Islet of Langerhans (tissue), 1 donor: ENCODE results near the gene FNDC5.

Experiments
- FAIRE-seq: peaks from one replicate; lab custom pipeline; 2011; peaks lifted over from hg19 to GRCh38; lab: Jason Lieb, UNC

The FNDC5 gene

DNA sequence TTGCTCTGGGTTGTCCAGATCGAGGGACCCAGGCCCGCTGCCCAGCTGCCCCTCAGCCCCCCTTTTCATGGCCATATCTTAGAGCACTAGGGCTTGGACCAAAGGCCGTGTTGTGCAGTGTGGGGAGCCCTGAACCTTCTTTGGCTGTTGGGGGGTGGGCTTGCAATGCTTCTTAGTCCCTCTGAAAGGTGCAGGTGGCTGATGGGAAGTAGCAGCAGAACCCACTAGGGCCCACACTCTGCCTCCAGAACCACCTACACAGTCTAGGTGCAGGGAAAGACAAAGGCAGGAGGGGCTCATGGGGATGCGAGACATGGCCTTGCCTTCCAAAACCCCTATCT lies 13.3 kb upstream of the FNDC5 start:
- FAIRE-seq, result no peak

DNA sequence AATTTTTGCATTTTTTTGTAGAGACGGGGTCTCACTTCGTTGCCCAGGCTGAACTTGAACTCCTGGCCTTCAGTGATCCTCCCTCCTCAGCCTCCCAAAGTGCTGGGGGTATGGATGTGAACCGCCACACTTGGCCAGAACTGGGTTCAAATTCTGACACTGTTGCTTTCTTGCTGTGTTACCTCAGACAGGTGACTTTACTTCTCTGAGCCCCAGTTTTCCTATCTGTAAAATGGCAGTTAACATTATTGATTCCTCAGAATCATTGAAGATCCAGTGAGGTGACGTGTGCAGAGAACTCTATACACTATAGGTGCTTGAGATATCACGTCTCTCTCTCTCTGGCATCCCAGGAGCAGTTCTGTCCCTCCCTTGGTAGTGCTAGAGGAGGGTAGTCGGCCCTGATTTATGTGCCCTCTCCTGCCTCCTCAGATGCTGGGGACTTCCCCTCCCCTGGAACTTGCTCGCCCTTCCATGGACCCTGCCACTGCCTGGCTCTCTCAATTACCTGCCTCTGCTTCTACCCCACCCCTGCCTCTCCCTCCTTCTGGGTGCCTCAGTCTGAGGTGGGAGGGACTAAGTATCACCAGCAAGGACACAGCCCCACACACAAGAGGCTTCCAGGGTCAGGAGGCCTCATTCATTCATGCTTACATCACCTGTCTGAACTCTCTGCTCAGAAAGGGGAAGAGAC lies 12.8 kb upstream of the FNDC5 start:
- no peak for FAIRE-seq

DNA sequence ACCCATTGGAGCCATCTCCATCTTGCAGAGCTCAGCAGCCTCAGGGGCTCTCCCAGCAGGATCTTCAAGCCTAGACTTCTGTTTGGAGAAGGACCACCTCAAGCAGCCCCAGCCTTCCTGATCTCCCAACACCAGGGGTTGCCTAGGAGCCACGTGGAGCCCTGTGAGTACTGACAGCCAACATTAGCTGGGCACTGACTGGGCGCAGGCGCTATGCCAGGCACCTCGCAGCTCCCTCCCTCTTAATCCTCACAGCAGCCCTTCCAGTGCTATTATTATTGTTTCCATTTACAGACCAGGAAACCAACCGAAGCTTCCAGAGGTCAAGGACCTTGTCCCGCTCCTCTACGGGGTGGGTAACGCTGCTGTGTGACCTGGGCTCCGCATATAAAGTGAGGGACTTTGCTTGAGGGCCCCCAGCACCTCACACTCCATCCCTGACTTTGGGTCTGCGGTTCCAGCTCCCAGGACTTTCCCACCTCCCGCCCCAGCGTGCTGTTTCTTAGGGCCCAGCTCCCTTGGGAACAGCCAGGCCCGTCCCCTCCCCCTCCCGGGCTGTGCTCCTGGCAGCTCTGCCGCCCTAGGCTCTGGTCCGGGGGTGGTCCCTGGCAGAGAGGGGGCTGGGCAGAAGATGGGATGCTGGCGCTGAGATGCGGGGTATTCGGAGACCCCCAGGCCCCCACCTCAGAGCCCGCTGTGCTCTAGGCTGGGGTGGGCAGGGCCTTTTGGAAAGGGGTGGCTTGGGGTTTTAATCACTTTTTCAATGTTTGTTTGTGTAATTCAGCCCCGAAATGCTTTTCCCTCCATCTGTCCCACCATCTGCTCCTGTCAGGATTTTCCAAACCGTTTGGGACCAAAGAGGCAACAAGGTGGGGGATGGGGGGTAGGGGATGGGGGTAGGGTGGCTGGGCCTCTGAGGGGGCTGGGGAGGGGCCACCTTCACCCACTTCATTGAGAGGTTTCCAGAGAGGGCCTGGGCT lies 11.4 kb upstream of the FNDC5 start:
- FAIRE-seq, result no peak

DNA sequence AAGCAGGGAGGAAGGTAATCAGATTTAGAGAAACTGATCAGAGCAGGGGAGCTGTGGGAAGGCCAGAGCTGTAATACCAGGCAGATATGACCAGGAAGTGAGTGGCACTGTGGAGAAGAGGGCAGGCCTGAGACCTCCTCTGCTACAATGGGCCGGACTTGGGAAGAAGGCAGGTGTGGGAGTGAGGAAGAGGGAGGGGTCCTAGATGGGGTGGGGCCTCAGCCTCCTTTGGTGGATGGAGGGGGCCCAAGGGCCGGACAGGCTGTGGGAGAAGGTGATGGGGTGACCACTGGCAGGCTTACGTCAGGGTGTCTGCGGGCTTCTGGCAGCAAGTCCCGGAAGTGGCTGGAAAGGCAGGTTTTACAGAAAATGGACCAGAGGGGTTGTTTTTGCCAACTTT lies 10.6 kb upstream of the FNDC5 start:
- FAIRE-seq, result no peak

DNA sequence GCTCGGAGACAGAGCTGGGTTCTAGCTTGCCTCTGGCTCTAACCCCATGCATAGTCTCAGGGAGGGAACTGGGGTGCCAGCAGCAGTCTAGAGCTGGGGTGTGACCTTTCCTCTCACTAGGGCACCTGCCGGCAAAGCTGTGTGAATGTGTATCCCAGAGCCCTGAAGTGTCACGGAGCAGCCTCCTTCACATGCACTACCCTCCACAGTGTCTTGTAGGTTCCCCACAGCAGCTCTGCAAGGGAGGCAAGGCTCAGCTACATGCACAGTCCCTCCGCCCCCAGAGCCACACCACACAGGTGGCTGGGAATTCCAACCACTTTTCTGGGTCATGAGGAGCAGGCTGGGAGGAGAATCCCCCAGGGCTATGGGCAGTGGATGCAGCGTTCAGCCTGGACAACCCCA lies 7.9 kb upstream of the FNDC5 start:
- FAIRE-seq, result no peak

DNA sequence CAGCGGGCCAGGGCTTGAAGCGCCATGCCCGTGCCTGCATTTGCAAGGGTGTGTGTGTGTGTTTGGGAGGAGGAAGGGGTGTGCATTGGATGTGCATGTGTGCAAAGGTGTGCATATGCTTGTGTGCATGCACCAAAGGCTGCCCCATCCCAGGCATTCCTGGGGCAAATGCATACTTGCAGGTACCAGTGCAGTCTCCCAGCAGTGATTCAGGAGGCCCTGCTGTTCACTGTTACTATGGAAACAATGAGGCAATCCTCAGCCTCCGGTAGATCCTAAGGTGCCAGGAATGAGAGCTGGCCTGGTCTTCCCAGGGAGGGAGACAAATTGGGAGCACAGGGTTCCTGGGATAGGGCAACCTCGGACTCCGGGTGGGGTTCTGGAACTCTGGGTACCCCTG lies 7.5 kb upstream of the FNDC5 start:
- no peak for FAIRE-seq

DNA sequence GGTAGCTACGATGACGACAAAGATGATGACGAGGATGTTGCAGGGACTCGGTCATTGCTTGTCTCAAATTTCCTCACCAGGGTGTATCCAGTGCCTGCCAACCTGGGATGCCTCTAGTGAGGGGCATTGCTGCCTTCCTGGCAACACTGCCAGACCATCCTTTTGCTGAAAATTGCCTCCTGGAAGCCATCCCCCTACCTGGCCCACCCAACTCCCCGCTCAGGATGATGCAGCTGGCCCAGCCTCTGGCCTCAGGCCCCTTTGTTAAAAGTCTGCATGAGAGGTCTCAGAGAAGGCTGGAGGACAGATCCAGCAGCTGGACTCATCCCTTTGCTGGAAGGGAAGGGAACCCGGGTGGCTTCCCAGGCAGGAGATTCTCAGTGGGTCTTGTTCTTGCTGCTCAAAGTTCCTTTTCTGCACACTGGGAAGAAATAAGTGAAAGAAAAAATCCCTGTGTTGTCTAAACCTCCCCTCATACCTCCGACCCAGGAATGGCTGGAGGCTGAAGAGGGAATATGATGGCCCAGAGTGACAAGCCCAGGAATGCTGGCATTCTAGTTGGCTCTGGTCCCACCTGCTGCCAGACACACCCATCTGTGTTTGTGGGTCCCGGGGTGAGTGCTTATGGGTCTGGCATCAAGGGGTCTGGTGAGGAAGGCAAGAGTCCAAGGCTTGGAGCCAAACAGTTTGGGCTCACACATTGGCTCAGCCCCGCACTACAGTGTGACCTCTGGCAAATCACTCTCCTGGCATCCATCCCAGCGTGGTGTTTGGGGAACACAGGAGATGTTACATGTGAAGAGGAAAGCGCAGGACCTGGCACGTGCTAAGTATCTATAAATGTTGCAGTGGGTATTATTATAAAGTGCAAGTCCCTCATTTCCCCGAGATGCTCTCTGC lies 6.7 kb upstream of the FNDC5 start:
- no peak for FAIRE-seq

DNA sequence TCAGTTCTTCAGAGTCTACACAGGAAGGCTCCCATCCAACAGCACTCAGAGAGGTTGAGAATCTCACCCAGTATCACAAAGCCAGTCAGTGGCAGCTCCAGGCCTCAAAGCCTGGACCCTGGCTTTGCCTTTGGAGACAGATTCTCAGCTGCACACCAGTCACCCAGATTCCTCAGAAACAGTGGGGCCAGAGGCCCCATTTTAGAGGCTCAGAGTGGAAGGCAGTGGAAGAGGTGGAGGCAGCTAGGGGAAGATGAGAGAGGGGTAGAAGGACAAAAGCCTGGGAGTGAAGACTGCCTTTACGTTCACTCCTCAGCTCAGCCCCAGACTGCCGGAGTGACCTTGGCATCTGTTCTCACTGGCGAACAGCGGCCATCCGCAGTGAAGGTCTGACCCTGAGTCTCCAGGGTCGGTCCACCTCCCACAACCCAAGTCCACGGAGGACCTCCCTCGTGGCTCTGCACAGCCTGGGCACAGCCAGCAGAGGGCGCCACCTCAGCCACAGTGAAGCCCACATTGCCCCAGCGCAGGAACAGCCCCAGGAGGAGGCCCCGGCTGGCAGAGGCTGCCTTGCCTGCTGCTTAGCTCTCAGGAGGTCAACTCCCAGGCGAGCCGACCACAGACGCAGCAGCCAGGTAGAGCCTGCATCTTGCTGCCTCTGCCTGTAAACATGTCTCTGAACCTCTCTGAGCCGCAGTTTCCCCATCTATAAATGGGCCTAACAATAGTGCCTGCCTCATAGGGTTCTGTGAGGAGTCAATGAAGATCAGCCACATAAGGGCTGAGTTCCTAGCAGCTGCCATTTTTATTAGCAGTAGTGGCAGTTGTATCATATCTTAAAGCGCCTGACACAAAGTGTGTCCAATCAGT lies 5.9 kb upstream of the FNDC5 start:
- no peak for FAIRE-seq

DNA sequence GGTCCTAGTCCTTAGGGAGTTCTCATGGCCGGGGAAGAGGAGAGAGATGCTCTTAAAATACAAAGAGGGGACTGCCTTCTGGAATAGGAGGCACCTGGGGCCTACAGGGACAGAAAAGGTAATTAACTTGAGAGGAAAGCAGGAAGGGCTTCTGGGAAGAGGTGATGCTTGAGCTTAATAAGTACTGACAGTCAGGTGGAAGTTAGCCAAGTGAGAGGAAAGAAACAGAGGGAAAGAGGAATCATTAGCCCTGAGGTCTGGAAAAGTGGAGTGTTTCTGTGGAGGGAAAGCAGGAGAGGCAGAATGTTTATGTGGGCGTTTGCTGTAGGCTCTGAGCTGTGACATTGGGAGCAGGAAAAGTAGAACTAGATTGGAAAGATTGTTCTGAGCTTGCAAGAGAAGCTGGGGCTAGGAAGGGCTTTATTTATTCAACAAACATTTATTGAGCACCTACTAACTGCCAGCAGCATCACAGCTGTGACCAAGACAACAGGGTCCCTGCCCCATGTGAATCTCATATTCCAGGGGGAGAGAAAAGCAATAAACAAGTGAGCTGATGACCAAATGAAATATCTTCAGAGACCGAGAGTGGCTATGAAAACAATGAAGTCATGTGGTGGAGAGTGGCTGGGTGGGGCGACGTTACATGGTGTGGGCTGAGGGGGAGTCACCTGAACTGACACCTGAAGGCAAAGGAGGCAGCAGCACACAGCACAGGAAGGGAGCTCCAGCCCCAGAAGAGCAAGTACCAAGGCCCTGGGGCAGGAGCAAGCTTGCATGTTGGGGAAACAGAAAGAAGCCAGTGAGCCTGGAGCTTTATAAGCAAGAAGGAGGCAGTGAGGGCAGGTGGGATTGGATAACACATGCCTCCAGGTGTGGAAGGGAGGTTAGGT lies 4.4 kb upstream of the FNDC5 start:
- FAIRE-seq, result no peak

DNA sequence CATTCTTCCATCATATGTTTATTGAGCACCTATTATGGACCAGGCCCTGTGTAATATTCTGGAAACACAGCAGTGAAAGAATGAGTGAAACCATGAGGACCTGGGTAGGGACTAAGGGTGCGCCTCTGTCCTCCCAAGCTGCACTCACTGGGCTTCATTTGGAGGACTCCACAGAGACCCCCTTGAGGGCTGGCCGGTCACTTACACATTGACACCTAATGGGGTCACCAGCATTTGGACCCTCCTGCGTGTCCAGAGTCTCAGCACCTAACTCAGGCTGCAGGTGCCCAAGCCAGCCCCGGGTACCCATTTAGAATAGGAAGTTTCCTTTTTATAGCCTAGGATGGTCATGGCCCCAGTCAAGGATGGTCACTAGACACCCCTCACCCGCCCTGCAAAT lies 2.8 kb upstream of the FNDC5 start:
- FAIRE-seq, result no peak

DNA sequence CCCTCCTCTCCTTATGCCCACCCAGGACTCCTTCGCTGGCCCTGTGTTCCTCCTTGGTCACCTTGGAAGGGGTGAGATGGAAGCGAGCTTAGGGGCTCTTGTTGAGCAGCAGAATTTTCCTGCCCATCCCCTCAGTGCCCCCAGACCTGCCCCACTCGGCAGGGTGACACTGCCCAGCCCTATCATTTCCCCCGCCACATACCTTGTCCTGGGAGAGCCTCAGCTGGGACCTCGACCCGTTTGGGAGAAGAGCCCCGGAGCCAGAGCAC lies 1.4 kb upstream of the FNDC5 start:
- FAIRE-seq, result no peak

DNA sequence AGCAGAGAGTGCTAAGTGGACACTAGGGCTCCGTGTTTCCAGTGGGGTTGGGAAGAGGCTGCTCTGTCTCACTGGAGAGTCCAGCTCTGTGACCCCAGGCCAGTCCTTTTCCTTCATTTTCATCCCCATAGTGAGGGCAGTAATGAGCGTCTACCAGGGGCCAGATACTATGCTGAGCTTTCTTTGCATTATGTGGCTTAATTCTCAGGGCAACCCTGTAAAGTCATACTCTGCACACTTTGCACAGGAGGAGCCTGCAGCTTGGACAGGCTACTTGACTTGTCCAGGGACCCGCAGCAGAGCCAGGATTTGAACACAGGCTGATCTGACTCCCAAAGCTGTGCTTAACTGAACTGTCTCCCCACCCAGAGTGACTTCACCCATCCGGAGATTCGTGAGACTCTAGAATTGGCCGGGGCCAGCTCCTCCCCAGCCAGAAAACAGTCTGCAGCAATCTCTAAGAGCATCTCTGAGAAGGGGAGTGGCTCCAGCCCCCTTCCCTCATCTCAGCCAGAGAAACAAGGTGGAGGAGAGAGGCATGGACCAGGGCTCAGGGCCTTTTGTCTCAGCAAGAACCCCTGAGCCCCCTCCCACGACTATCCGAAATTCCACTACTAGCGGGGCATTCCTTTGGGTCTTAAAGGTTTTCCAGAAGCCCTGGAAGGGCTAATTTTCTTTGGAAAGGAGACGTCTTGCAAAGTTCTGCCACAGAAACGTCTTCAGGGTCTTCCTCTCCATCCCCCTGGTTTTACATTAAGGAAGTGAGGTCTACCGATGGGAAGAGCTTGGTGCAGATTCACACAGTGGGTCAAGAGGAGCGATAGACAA lies 866 bp upstream of the FNDC5 start:
- no peak for FAIRE-seq

DNA sequence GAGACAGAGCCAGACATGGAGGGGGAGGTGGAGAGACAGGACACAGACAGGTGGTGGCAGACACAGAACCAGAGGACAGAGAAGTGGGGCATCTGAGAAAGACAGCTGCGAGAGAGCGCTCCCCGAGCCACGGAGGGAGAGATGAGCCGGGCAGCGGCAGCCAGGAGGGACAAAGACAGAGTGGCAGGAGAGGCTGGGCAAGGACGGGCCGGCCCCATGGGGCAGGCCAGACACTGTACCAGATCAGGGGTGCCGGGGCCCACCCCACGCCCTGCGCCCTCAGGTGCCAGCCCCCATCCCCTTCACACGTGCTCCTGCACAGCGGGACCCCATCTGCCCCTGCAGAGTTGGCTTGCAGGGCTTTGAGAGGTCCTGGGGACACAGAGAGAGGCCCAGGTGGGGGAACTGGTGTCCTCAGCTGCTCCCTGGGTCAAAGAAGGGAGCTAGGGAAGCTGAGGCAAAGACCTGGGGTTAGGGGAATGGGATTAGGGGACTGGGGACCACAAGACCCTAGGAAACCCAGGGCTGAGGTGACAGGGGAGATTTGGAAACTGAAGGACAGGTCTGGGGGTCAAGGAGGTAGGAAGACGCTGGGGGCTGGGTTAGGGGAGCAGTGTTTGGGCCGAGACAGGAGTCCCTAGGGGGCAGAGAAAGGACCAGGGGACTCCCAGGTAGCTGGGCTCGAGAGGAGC lies 643 bp downstream of the FNDC5 start:
- FAIRE-seq, result no peak

DNA sequence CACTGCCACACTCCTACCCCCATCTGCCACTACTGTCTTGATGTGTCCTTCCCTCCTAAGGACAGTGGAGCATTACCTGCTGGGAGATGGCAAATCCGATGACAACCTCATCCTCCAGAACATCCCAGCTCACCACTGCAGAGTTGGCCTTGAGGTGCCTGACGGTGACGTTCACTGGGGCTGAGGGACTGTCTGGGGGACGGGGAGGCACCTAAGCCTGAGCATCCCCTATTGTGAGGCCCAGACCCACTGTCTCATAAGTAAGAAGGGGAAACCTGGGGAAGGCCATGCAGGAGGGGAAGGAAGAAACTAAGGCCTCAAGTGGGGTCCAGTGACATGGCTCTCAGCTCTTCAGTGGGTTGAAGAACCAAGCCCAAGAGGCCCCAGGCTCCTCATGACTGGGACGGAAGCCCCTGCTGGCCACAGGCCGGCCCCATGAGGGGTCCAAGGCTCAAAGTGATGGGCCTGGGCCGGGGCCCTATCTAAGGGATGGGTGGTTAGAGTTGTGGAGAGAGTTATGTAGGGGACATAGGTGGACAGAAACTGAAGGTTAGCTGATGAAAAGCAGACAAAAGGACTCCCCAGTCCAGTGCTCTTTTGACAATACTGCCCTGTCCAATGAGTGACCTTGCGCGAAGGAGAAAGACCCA lies 1.8 kb downstream of the FNDC5 start:
- FAIRE-seq, result no peak

DNA sequence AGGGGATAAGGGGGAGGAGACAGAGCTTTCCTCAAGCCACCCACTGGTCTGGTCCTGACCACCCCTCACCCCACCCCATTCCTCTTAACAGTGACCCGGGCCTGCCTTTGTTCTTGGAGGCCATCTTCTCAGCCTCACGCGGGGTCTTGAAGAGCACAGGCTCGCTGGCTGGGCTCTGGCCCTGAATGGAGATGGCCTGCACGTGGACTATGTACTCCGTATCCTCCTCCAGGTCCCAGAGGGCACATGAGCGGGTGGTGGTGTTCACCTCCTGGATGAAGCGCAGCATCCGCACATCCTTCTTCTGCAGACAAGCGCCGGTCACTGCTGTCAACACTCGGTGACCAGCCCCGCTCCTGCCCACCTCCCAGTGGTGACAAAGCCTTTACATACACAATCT lies 2.6 kb downstream of the FNDC5 start:
- no peak for FAIRE-seq

DNA sequence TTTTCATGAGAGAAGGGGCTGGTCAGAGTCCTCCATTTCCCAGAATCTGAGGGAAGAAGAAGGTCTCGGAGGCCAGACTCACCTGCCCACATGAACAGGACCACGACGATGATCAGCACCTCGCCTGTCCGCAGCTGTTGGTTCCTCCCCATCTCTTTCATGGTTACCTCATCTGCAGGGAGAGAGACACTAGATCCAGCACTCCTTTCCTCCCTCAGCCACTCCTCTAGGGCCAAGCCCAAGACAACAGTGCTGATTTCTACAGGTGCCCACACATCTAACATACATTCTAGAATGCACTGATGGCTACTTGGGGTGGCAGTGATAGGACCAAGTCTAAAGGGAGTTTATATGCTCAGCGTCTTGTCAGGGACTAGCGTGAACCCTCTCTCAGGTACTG lies 3.0 kb downstream of the FNDC5 start:
- no peak for FAIRE-seq

DNA sequence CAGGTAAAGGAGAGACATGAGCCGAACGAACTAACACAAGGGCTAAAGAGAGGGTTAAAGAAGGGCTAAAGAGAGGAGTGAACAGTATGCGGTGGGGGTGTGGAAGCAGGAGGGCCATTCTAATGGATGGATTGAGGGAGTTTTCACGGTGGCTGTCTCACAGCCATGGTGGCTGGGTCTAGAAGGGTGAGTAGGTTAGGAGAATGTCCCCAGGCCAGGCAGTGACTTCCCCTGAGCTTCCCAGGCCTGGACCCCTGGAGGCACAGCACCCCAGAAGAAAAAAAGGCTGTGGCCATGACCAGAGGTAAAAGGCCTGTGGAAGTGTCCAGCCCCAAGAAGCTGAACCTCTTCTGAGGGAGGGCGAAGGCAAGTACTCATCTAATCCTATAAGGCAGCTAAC lies 3.6 kb downstream of the FNDC5 start:
- FAIRE-seq, result no peak

DNA sequence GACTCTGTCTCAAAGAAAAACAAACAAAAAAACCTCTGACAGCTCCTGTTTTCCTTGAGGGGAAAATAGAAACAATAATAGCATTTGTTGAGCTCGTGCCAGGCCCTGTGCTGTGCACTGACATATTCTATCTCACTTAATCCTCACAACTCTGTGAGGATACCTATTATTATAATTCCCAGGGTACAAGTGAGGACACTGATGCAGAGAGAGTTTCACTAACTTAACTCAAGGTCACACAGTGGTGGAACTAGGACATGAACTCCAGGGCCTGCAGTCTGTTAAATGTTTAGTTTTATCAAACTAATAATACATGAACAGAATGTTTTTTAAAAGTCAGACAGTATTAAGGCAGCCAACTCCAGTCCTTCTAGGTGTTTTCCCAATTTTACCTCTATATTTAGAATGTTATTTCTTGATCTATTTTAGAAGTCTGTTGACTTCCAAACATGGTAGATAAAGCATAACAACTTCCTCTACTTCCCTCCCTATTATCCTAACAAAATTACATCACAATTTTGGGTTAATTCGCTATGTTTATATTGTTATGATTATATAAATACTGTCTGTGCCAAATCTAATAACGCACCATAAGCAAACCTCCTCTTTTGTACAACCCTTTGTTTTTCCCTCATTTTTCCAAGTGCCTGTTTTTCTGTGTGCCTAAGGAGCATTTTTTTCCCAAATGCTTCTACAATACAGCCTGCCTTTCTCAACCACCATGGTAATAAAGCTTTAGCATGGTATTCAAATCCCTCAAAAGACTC lies 4.9 kb downstream of the FNDC5 start:
- no peak for FAIRE-seq
